ENCODE results near the gene ACSBG1.
A peak's percentile ranks its signal among the peaks of the same experiment; 100 is the strongest.
"Not testable (repeated sequence)": the region's sequence is repeated elsewhere in the genome, so short reads cannot be mapped to it uniquely, and the experiment has no call there.

The ACSBG1 gene

DNA sequence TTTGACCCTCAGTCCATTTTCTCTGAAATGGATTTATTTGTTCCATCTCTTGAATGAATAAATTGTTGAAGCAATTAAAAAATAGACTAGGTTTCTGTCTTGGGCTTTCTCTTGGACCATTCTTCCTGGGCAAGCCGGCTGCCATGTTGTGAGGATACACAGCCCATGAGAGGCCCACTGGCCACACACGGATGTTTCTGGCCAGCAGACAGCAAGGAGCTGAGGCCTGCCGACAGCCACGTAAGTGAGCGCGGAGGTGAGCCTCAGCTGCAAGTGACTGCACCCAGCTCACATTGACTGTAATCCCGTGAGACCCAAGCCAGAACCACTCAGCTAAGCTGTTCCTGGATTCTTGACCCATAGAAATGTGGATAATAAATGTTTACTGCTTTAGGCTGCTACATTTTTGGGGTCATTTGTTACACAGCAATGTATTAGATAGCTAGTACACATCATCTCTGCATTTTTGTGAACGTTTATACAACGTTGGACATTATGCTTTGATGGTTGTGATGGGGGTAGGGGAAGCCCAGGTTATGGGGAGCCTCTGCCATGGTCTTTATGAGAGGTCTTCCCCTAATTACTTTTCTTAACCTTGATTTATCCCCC is 62.4 kb downstream of the ACSBG1 start:
- no peak for DNase-seq
- Mint-ChIP-seq H3K27ac (no peak overlapping the region), H3K4me1 (ENCODE audit: low read depth in 2 of 2) (peaks cover 16 to 23% of the 10 kb centered on the region in 2 donors), H3K4me3 (no peak overlapping the region), H3K36me3 (ENCODE audit: insufficient read depth) (peaks cover 48% of the 10 kb centered on the region), H3K27me3 (no peaks in the 10 kb centered on the region), H3K9me3 (no peaks in the 10 kb centered on the region)
- no peak for ATAC-seq (replicated peaks)

DNA sequence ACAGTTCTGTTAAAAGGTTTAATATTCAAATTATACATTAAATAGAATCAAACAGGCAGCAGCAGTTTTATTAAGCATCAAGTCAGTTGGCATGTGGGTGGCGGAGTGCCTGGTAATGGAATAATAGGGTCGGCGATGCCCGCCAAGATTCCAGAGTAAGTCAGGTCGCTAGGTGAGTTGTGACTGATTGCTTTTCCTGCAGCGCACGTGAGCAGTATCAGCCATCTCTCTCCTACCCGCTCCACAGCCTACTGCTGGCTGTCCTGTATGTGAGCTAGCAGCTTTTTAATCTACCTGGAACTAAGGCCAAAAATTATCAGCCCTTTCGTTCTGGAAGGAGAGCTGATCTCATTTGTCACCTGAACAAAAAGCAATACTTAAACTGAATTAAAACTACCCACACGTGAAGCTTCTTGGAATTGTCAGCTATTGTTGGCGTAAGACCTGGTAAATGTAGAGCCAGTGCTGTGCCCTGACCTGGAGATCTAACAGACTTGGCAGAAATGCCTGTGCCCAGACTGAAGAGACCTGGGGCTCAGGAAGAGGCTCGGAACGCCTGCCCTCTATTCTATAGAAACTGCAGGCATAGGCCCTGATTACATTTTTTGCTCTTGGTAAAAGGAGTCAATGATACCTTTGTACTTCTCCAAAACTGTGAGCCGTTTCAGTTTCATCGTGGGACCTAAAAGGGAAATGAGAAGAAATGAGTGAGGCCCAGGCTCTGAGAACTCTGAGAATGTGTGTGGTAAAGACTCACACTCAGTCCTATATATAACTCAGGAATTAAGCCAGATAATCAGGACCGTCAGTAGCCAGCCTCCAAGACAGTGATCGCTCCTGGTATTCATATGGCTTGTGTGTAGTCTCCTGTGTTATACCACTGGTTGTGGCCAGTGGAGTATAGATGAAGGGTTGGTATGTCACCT is 63.3 kb downstream of the ACSBG1 start:
- Mint-ChIP-seq H3K27me3 (no peaks in the 10 kb centered on the region), H3K4me1 (ENCODE audit: low read depth in 2 of 2) (peaks cover 16 to 23% of the 10 kb centered on the region in 2 donors), H3K36me3 (ENCODE audit: insufficient read depth) (peaks cover 53% of the 10 kb centered on the region), H3K27ac (no peak overlapping the region), H3K9me3 (no peaks in the 10 kb centered on the region), H3K4me3 (no peak overlapping the region)
- DNase-seq (no peak), ATAC-seq (replicated peaks) (peak; percentile 18)

DNA sequence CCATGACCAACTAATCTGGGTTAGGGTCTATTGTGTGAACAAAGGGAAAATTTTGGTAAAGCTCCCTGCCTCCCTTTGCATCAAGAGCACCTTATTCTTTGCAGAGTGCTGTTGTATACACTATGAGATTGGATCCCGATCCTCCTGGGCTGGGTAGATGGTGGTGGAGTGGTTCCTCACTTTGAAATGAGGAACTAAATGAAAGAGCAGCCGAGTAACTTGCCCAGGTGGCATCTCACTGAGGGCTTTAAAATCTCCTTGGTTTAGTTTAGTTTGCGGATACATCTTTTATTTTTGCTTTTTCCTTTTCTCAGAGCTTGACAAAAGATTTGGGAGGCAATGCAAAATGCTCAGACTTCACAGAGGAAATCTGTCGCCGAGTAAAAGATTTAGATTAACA is 65.8 kb downstream of the ACSBG1 start:
- H3K27ac Mint-ChIP-seq = no peak overlapping the region
- ATAC-seq (replicated peaks) = no peak
- H3K36me3 Mint-ChIP-seq (ENCODE audit: insufficient read depth) = peaks cover 70% of the 10 kb centered on the region
- no peak for DNase-seq
- H3K27me3 Mint-ChIP-seq = no peaks in the 10 kb centered on the region
- H3K9me3 Mint-ChIP-seq = no peaks in the 10 kb centered on the region
- H3K4me1 Mint-ChIP-seq (ENCODE audit: low read depth in 2 of 2) = peaks cover 6 to 10% of the 10 kb centered on the region in 2 donors
- H3K4me3 Mint-ChIP-seq = no peak overlapping the region

DNA sequence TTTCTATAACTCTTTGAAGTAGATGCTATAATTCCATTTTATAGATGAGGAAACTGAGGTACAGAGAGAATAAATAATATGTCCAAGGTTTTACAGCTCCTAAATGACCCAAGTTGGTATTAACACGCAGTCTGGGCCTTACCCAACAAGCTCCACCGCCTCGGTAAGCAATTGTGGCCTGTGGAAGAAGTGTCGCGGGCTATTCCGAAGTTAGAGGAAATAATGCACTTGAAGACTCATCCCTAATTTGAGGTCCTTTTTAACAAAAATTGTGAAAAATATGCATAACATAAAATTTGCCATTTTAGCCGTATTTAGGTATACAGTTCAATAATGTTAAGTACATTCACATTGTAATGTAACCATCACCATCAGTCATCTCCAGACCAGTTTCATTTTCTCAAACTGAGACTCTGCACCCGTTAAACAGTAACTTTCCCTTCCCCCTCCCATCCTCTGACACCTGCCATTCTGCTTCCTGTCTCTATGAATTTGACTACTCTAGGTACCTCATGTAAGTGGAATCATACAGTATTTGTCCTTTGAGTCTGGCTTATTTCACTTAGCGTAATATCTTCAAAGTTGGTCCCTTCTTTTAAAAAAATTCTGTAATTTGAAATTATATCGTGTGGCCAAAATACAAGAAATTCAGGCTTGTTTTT is 67.0 kb downstream of the ACSBG1 start:
- H3K27me3 Mint-ChIP-seq = no peaks in the 10 kb centered on the region
- peak overlapping the region; percentile 47 to 57 for H3K27ac Mint-ChIP-seq
- ATAC-seq (replicated peaks) = peak; percentile 78

DNA sequence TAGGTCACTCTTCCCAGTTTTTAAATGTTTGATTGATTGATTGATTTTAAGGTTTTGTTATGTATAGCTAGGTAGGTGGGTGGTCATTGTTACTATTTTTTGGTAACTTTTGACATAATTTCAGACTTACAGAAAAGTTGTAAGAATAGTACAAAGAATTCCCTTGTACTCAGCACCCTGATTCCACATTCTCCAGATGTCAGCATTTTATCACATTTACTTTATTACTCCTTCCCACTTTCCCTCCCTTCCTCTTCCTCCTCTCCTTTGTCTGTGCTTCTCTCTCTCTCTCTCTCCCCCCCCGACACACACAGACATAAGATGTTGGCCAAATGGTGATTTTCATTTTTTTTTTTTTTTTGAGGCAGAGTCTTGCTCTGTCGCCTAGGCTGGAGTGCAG is 70.4 kb downstream of the ACSBG1 start:
- no peak for DNase-seq
- Mint-ChIP-seq H3K4me1 (ENCODE audit: low read depth in 2 of 2) (peaks cover 3 to 7% of the 10 kb centered on the region in 2 donors), H3K27ac (no peak overlapping the region), H3K4me3 (no peak overlapping the region), H3K36me3 (ENCODE audit: insufficient read depth) (peaks cover 74% of the 10 kb centered on the region), H3K9me3 (no peaks in the 10 kb centered on the region), H3K27me3 (no peaks in the 10 kb centered on the region)
- ATAC-seq (replicated peaks) = no peak

More for the DNA sequence above, 67.0 kb downstream of the ACSBG1 start:
- peak overlapping the region in 1 of 2 donors; percentile 55 for H3K4me3 Mint-ChIP-seq
- H3K4me1 Mint-ChIP-seq (ENCODE audit: low read depth in 2 of 2) = peaks cover 3 to 7% of the 10 kb centered on the region in 2 donors
- no peak for DNase-seq
- no peaks in the 10 kb centered on the region for H3K9me3 Mint-ChIP-seq
- peaks cover 70% of the 10 kb centered on the region for H3K36me3 Mint-ChIP-seq (ENCODE audit: insufficient read depth)

DNA sequence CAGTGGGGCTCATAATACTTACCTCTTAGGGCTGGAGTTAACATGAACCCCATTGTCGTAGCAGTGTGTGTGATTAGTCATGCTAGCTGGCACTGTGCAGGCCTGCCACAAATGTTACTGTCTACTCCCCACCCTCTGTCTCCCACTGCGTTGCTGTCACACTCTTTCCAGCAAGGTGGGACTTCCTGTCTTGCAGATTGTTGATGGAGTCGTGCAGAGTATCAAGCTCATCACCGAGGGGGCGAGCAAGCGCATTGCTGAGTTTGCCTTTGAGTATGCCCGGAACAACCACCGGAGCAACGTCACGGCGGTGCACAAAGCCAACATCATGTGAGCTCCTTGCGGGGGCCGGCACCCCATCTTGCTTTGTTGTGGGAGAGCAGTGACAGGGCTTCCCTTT is 72.3 kb downstream of the ACSBG1 start:
- peak; percentile 49 for ATAC-seq (replicated peaks)
- H3K4me1 Mint-ChIP-seq (ENCODE audit: low read depth in 2 of 2) = no peaks in the 10 kb centered on the region
- H3K36me3 Mint-ChIP-seq (ENCODE audit: insufficient read depth) = peaks cover 78% of the 10 kb centered on the region
- no peaks in the 10 kb centered on the region for H3K9me3 Mint-ChIP-seq
- no peak overlapping the region for H3K4me3 Mint-ChIP-seq
- H3K27ac Mint-ChIP-seq = peak overlapping the region in 1 of 2 donors; percentile 85
- no peaks in the 10 kb centered on the region for H3K27me3 Mint-ChIP-seq
- peak in 1 of 3 experiments; percentile 27 for DNase-seq

DNA sequence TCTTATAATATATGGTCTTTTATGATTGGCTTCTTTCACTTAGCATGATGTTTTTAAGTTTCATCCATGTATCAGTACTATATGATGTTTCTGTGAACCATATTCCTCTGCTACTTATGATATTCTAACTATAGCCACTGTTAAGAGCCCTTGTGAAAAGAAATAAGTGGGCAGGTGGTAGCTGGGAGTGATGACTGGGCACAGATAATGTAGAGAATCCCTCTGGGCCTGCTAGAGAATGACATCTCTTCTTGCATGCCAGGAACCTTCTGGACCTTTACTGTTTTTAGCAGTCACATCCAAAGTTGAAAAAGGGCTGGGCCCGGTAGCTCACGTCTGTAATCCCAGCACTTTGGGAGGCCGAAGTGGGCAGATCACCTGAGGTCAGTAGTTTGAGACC is 75.0 kb downstream of the ACSBG1 start:
- ATAC-seq (replicated peaks) = no peak
- Mint-ChIP-seq H3K27me3 (no peaks in the 10 kb centered on the region), H3K27ac (no peak overlapping the region), H3K9me3 (no peaks in the 10 kb centered on the region), H3K36me3 (ENCODE audit: insufficient read depth) (peaks cover 68% of the 10 kb centered on the region), H3K4me3 (no peak overlapping the region), H3K4me1 (ENCODE audit: low read depth in 2 of 2) (peaks cover 0 to 4% of the 10 kb centered on the region in 2 donors)
- DNase-seq = no peak

DNA sequence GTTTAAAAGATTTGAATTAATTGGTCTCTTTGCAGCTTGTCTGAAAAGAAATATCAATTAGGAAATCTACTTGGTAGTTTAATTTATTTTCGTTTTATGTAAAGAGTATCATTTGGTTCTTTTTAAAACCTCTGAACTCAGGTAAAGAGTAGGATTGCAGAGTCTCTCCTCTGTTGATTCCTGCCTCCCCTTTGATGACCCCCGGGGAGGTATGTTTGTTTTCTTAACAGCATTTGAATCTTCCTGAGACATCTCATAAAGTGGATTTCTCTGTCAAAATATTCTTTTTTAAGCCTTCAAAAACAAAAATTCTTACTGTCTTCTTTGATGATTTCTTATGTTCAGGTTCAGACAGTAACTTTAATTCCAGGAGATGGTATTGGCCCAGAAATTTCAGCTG is 77.2 kb downstream of the ACSBG1 start:
- no peak overlapping the region for H3K27ac Mint-ChIP-seq
- no peak for DNase-seq

DNA sequence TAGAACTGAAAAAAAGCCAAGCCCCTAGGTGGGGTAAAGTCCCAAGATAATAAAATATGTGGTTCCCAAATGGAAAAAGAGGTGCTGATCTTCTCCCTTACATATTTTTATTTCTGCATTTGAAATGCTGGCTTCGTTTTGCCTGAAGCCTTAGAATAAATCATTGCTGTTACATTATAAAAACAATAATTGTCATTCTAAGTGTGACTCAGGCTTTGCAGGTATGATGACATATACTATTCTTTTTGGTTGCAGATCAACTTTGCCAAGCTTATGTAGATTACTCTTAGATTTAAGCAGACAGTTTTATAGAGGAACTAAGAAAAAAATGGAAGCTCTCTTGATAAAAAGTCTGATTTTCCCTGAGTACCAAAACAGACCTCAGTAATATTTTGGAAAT is 77.7 kb downstream of the ACSBG1 start:
- H3K4me3 Mint-ChIP-seq = no peak overlapping the region
- no peaks in the 10 kb centered on the region for H3K9me3 Mint-ChIP-seq
- DNase-seq (no peak), ATAC-seq (replicated peaks) (no peak)
- no peak overlapping the region for H3K27ac Mint-ChIP-seq
- no peaks in the 10 kb centered on the region for H3K27me3 Mint-ChIP-seq
- peaks cover 0 to 8% of the 10 kb centered on the region in 2 donors for H3K4me1 Mint-ChIP-seq (ENCODE audit: low read depth in 2 of 2)
- peaks cover 45% of the 10 kb centered on the region for H3K36me3 Mint-ChIP-seq (ENCODE audit: insufficient read depth)

More for the DNA sequence above, 77.2 kb downstream of the ACSBG1 start:
- H3K27me3 Mint-ChIP-seq = no peaks in the 10 kb centered on the region
- peaks cover 50% of the 10 kb centered on the region for H3K36me3 Mint-ChIP-seq (ENCODE audit: insufficient read depth)
- peaks cover 0 to 8% of the 10 kb centered on the region in 2 donors for H3K4me1 Mint-ChIP-seq (ENCODE audit: low read depth in 2 of 2)
- no peaks in the 10 kb centered on the region for H3K9me3 Mint-ChIP-seq
- H3K4me3 Mint-ChIP-seq = no peak overlapping the region
- ATAC-seq (replicated peaks) = no peak

DNA sequence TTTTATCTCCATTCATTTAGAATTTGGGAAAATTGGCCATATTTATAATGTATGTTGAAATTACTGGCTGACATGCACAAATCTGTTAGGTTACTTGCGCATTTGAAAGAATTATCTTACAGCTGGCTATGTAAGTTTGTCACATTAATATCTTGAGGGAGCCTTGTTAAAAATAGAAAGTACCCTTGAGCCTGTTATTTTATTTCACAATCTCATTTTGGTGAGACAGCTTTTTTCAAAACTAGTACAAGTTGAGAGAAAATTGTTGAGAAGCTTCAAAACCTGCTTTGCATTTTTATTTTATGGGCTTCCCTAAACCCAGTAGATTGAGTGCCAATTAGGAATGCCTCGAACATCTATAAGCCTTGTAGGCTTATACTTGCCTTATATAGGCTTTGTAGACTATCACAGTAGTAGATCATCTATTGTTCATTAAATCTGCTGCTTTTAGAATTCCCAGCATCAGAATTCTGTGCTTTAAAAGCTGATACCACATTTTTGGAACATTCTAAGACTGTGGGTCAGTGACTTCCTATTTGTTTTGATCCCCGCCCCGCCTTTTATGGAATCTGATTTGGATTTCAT is 78.9 kb downstream of the ACSBG1 start:
- H3K36me3 Mint-ChIP-seq (ENCODE audit: insufficient read depth) = peaks cover 36% of the 10 kb centered on the region
- DNase-seq (no peak), ATAC-seq (replicated peaks) (no peak)
- no peaks in the 10 kb centered on the region for H3K27me3 Mint-ChIP-seq
- H3K4me3 Mint-ChIP-seq = no peak overlapping the region
- no peaks in the 10 kb centered on the region for H3K9me3 Mint-ChIP-seq
- H3K27ac Mint-ChIP-seq = peak overlapping the region in 1 of 2 donors; percentile 23
- peaks cover 8 to 17% of the 10 kb centered on the region in 2 donors for H3K4me1 Mint-ChIP-seq (ENCODE audit: low read depth in 2 of 2)

DNA sequence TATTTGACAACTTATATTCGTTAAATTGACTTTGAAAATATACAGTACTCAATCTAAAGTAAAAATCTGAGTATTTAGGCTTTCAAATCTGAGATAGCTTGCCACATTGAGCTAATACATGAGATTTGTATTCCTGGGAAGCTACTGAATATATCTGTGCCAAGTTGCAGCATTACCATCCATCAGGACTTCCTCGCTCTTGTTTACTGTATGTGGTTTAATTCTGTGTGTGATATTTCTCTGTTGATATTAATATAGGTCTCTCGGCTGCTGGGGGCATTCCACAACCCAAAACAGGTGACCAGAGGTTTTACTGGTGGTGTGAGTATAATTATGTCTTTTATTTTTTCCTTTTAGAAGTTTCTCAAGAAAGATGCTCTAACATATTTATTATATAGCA is 79.4 kb downstream of the ACSBG1 start:
- no peaks in the 10 kb centered on the region for H3K9me3 Mint-ChIP-seq
- DNase-seq (no peak), ATAC-seq (replicated peaks) (no peak)
- no peak overlapping the region for H3K27ac Mint-ChIP-seq
- no peaks in the 10 kb centered on the region for H3K27me3 Mint-ChIP-seq
- H3K4me3 Mint-ChIP-seq = no peak overlapping the region
- peaks cover 35% of the 10 kb centered on the region for H3K36me3 Mint-ChIP-seq (ENCODE audit: insufficient read depth)
- peaks cover 12 to 22% of the 10 kb centered on the region in 2 donors for H3K4me1 Mint-ChIP-seq (ENCODE audit: low read depth in 2 of 2)

DNA sequence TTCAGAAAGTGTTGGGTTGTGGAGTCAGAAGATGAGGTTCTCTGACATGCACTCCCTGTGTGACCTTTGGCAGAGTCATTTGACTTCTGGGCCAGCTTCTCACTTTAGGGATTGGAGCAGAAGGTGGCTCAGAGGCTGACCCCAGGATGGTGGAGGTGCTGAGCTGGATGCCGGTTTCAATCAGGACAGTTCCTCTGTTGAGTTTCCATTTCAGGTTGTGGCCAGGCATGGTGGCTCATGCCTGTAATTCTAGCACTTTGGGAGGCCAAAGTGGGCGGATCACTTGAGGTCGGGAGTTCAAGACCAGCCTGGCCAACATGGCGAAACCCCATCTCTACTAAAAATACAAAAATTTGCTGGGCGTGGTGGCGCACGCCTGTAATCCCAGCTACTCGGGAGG is 83.3 kb downstream of the ACSBG1 start:
- not testable (repeated sequence) for DNase-seq; H3K9me3 Mint-ChIP-seq; H3K27me3 Mint-ChIP-seq; ATAC-seq (replicated peaks); H3K27ac Mint-ChIP-seq
- Mint-ChIP-seq H3K4me3 (peak overlapping the region; percentile 10 to 94), H3K36me3 (ENCODE audit: insufficient read depth) (peaks cover 11% of the 10 kb centered on the region), H3K4me1 (ENCODE audit: low read depth in 2 of 2) (peaks cover 22 to 31% of the 10 kb centered on the region in 2 donors)

All from effector memory CD8-positive, alpha-beta T cell (primary cell).